Coronary artery (tissue), 2 donors: Measurements from ENCODE around the gene NME3.

ENCODE experiments used
- DNase-seq: peaks from one replicate; pipeline ENCODE4 v3.0.0-alpha.2; 2017; ENCODE audit warnings: low spot score
- H3K27ac ChIP-seq, 2 donors: fragments of 200-600 bp; sonication (generic); one replicate each; pipeline ENCODE4 v1.5.1; 2016 to 2019
- H3K4me3 ChIP-seq: fragments of 200-600 bp; sonication (generic); 2 replicates; pipeline ENCODE4 v1.5.1; 2016; ENCODE audit warnings: mild to moderate bottlenecking, moderate library complexity
- CTCF ChIP-seq: fragments of 200-600 bp; sonication (generic); IDR thresholded peaks from one replicate; pipeline ENCODE4 v1.5.1; 2019; ENCODE audit warnings: antibody characterized with exemption

Gene NME3

GRCh38 chr16:1766231-1766630 is 5.1 kb downstream of the NME3 start:
- no peak overlapping the region for H3K27ac ChIP-seq
- DNase-seq, result no peak
- TF ChIP-seq CTCF, result no peak
- no peak overlapping the region for H3K4me3 ChIP-seq

GRCh38 chr16:1765826-1766225 is 5.5 kb downstream of the NME3 start:
- Histone ChIP-seq H3K4me3 (no peak overlapping the region), H3K27ac (no peak overlapping the region)
- DNase-seq, result no peak
- TF ChIP-seq CTCF, result no peak

GRCh38 chr16:1764971-1765370 is 6.4 kb downstream of the NME3 start:
- no peak for DNase-seq
- Histone ChIP-seq H3K27ac (no peak overlapping the region), H3K4me3 (no peak overlapping the region)
- no peak for TF ChIP-seq CTCF

GRCh38 chr16:1763521-1764511 is 7.5 kb downstream of the NME3 start:
- Histone ChIP-seq H3K27ac (peak overlapping the region in 1 of 2 donors; percentile 22), H3K4me3 (no peak overlapping the region)
- DNase-seq, result no peak
- no peak for TF ChIP-seq CTCF

GRCh38 chr16:1762879-1763520 is 8.3 kb downstream of the NME3 start:
- no peak overlapping the region for H3K4me3 ChIP-seq
- no peak overlapping the region for H3K27ac ChIP-seq
- no peak for TF ChIP-seq CTCF
- no peak for DNase-seq

GRCh38 chr16:1762196-1762878 is 9.0 kb downstream of the NME3 start:
- no peak for DNase-seq
- no peak overlapping the region for H3K4me3 ChIP-seq
- no peak for TF ChIP-seq CTCF
- H3K27ac ChIP-seq, result no peak overlapping the region
